Esophagus (tissue), 2 donors: Measurements from ENCODE around the gene LGALS14. TPM values are rescaled to one million over a fixed set of nuclear protein-coding genes. Genes with fewer than 3 reads are reported as not detected.
"Not testable (repeated sequence)": the region's sequence is repeated elsewhere in the genome, so short reads cannot be mapped to it uniquely, and the experiment has no call there.

Source experiments
- H3K27ac ChIP-seq, 2 donors: one replicate each; pipeline ENCODE4 v1.5.1; 2013; ENCODE audit warnings: low read depth in 2 of 2, mild to moderate bottlenecking in 2 of 2, inconsistent platforms in 1 of 2, low read length in 1 of 2, moderate library complexity in 1 of 2
- H3K27me3 ChIP-seq, 2 donors: one replicate each; pipeline ENCODE4 v1.6.1; 2013; ENCODE audit warnings: low read length in 2 of 2, control low read depth in 1 of 2, mild to moderate bottlenecking in 1 of 2; ENCODE audit not compliant: insufficient read depth in 2 of 2, control insufficient read depth in 1 of 2
- H3K36me3 ChIP-seq, 2 donors: one replicate each; pipeline ENCODE4 v1.6.1; 2013; ENCODE audit warnings: low read length in 1 of 2; ENCODE audit not compliant: control insufficient read depth in 2 of 2, insufficient read depth in 2 of 2
- H3K4me1 ChIP-seq, 2 donors: one replicate each; pipeline ENCODE4 v1.6.1; 2013; ENCODE audit warnings: low read length in 1 of 2; ENCODE audit not compliant: control insufficient read depth in 2 of 2, insufficient read depth in 2 of 2
- H3K4me3 ChIP-seq, 2 donors: one replicate each; pipeline ENCODE4 v1.5.1; 2013; ENCODE audit warnings: low read length in 2 of 2, mild to moderate bottlenecking in 2 of 2, low read depth in 1 of 2, moderate library complexity in 1 of 2
- H3K9me3 ChIP-seq, 2 donors: one replicate each; pipeline ENCODE4 v1.6.1; 2013; ENCODE audit warnings: mild to moderate bottlenecking in 2 of 2, low read depth in 1 of 2, low read length in 1 of 2, moderate library complexity in 1 of 2; ENCODE audit not compliant: control insufficient read depth in 2 of 2, insufficient read depth in 1 of 2
- WGBS, 2 donors: extraction: QIAGEN DNeasy Blood & Tissue Kit; methylation state at CpG; one replicate each; pipeline ENCODE4 v1.1.7; 2013; 5-methylcytosine and 5-hydroxymethylcytosine counted together
- polyA plus RNA-seq, 2 donors: library from polyadenylated mRNA; stranded (reverse); fragments of 200-250 nt; gene quantifications; one replicate each; pipeline ENCODE4 v1.2.3, GENCODE V29; 2013
- donor health status: healthy with polysubstance abuse.
- donor health status: Bipolar disorder and iron deficiency.

The LGALS14 gene, protein sequence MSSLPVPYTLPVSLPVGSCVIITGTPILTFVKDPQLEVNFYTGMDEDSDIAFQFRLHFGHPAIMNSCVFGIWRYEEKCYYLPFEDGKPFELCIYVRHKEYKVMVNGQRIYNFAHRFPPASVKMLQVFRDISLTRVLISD
- not detected for polyA plus RNA-seq

DNA sequence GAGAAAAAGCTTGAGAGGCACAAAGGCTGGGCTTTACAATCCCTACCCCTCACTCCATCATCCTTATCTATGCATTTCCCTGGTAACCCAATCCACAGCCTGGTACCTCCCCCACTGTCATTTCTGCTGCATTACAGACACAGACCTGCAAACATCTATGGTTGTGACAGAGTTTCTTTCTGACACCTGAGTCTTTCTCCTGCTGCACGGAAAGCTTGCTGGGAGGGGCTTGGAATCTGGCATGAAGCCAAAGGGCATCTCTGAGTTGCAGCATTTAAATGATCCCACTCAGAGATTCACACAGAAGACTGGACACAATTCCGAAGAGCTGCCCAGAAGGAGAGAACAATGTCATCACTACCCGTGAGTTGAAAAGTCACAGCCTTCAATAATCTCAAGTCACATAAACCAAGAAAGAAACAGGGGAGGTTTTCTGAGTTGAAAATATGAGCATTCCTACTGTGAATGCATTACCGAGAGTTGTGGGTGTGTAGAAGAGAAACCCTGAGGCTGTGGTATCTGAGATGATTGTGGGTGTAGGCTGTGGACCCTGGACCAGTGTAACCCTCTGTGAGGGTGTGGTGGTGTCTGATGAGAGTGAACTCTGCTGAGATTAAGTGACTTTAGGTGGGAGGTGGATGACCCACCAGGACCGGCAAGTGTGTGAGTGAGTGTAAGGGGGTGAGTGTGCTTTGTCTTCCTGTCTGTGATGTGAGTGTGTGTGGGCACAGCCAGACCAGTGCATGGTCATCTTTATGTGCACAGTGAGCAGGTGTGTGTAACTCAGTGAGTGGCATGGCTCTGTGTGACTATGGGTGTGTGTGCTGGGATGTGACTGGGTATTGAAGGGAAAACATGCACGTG, at the start of gene LGALS14:
Gene LGALS14 (plus strand): TSS at position 301 of the 864 bp plus-strand sequence. CDS start 48 bp downstream, at position 349.
- no peak within 1 kb of the TSS for H3K27ac ChIP-seq
- no peaks in the 10 kb centered on the region for H3K36me3 ChIP-seq
- H3K4me3 ChIP-seq = no peak within 1 kb of the TSS
- no peaks in the 10 kb centered on the region for H3K27me3 ChIP-seq
- no peaks in the 10 kb centered on the region for H3K9me3 ChIP-seq
- WGBS, 2 donors = 37 to 39% methylated on average over 6 of the region's 6 CpGs
- no peaks in the 10 kb centered on the region for H3K4me1 ChIP-seq

DNA sequence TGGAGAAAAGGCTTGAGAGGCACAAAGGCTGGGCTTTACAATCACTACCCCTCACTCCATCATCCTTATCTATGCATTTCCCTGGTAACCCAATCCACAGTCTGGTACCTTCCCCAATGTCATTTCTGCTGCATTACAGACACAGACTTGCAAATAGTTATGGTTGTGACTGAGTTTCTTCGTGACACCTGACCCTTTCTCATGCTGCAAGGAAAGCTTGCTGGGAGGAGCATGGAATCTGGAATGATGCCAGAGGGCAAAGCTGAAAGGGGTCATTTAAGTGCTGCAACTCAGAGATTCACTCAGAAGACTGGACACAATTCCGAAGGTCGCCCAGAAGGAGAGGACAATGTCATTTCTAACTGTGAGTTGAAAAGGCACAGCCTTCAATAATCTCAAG, 48.7 kb upstream of the LGALS14 start, which contains the start of gene LGALS16:
Gene LGALS16 (plus strand): TSS at position 301 of the 400 bp plus-strand sequence. CDS start 49 bp downstream, at position 350.
- Histone ChIP-seq H3K27me3 (no peaks in the 10 kb centered on the region), H3K4me3 (no peak within 1 kb of the TSS), H3K36me3 (no peaks in the 10 kb centered on the region), H3K27ac (no peak within 1 kb of the TSS), H3K9me3 (no peaks in the 10 kb centered on the region), H3K4me1 (no peaks in the 10 kb centered on the region)
- WGBS, 2 donors = 58% methylated on average over 3 of the region's 3 CpGs

DNA sequence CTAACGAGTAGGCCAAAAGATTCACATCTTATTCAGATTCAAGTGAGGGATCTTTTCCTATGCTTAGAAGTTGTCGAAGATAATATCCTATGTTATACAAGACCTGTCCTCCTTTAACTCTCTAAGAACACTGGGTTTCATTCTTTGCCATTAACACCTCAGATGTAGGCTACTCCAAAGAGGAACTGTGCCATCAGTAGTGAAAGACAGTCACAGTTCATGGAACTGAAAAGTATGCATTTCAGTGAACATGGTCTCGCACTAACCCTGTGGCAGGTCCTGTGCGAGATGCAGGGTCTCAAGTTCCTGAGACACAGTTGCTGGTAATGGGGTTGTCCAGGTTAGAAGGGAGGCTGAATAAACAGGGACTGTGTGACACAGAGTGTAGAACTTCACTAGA, 44.5 kb upstream of the LGALS14 start:
- H3K9me3 ChIP-seq = no peaks in the 10 kb centered on the region
- no peak overlapping the region for H3K4me3 ChIP-seq
- H3K27me3 ChIP-seq = no peaks in the 10 kb centered on the region
- 76 to 84% methylated on average over 4 of the region's 4 CpGs for WGBS, 2 donors
- no peaks in the 10 kb centered on the region for H3K4me1 ChIP-seq
- H3K36me3 ChIP-seq = no peaks in the 10 kb centered on the region
- H3K27ac ChIP-seq = no peak overlapping the region

DNA sequence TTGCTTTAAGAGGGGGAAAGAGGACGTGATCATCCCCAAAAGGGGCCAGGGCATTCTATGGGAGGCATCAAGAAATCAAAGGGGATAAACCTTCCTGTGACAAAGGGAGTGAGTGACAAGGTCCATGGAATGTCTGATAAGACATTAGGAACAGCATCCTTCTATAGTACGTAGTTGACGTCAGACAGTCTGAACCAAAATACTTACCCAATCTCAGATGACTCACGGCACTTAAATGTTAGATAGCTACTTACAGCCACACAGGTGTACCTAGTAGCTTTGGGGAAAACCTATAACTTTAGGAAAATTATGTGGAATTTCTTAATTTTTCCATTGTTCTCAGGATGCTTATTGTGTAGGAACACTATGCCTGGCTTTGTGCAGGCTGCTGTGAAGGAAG, 43.6 kb upstream of the LGALS14 start:
- WGBS, 2 donors = 66 to 78% methylated on average over 4 of the region's 4 CpGs
- Histone ChIP-seq H3K4me1 (no peaks in the 10 kb centered on the region), H3K36me3 (no peaks in the 10 kb centered on the region), H3K27me3 (no peaks in the 10 kb centered on the region), H3K9me3 (no peaks in the 10 kb centered on the region), H3K27ac (no peak overlapping the region), H3K4me3 (no peak overlapping the region)

DNA sequence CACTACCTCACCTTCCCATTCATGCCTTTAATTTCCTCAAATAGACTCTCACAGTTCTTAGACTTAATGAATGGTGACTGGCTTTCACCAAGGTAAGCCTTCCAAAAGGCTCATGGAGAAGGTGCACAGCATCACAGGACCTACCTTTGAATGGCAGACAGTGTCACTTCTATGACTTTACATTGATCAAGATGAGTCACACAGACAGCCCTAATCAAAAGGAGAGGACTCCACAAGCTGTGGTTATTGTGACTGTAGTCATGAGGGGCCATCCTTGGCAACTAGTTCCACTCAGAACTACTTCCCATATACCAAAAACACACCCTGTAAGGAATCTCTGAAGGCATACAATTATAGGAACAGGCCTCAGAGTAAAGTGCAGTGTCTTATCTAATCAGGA, 42.7 kb upstream of the LGALS14 start:
- Histone ChIP-seq H3K4me1 (no peaks in the 10 kb centered on the region), H3K36me3 (no peaks in the 10 kb centered on the region), H3K27ac (no peak overlapping the region), H3K9me3 (no peaks in the 10 kb centered on the region), H3K27me3 (no peaks in the 10 kb centered on the region), H3K4me3 (no peak overlapping the region)

DNA sequence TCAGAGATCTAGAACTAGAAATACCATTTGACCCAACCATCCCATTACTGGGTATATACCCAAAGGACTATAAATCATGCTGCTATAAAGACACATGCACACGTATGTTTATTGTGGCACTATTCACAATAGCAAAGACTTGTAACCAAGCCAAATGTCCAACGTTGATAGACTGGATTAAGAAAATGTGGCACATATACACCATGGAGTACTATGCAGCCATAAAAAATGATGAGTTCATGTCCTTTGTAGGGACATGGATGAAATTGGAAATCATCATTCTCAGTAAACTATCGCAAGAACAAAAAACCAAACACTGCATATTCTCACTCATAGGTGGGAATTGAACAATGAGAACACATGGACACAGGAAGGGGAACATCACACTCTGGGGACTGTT, 34.4 kb upstream of the LGALS14 start:
- 77 to 83% methylated on average over 2 of the region's 3 CpGs for WGBS, 2 donors
- H3K4me1 ChIP-seq, H3K36me3 ChIP-seq, H3K27ac ChIP-seq, H3K4me3 ChIP-seq, H3K9me3 ChIP-seq, H3K27me3 ChIP-seq: not testable (repeated sequence)

DNA sequence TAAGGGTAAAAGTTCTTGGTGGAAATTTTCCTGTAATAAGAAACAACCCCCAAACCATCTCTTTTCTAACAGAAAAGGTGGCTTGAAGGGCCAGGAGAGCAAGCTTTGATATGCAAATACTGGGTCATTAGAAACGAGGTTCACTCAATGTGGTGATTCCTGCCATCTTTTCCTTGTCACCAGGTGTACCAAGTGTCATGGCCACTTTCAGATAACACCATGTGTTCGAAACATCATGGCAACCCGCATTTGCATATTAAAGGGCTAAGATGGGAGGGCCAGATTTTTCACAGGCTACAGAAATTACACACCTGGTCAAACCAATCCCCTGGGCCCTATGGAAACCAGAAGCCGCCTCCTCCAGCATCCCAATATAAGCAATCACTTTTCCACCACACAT, 33.3 kb upstream of the LGALS14 start:
- 44 to 47% methylated on average over 4 of the region's 4 CpGs for WGBS, 2 donors
- H3K9me3 ChIP-seq = no peaks in the 10 kb centered on the region
- no peaks in the 10 kb centered on the region for H3K36me3 ChIP-seq
- H3K4me3 ChIP-seq = no peak overlapping the region
- peaks cover 0 to 2% of the 10 kb centered on the region in 2 donors for H3K27me3 ChIP-seq
- no peaks in the 10 kb centered on the region for H3K4me1 ChIP-seq
- no peak overlapping the region for H3K27ac ChIP-seq

DNA sequence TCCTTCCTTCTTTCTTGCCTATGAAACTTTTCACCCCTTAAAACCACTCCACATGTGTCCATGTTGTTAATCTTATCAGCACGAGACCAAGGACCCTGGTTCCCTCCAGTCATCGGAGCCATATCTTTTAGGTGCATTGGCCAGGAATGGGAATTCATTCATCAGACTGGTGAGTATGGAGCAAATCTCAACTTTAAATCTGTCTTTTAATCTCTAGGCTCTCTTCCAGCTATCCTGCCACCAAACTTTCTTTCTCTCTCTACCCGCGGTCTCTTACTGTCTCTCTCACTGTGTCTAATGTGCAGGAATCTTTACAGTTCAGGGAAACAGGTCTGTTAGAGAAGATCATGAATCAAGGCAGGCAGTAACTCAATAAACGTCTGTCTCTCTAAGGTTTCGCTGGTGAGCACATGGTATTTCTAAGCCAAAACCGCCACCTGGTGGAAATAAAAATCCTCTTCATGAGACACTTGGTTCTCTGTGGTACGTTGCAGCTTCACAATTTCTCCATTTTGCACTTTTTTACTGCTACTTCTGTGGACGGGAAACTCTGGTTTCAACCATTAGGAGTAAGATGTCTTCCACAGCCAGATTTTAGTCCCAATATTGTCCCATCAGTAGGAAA, 32.4 kb upstream of the LGALS14 start:
- Histone ChIP-seq H3K27ac (no peak overlapping the region), H3K4me1 (no peaks in the 10 kb centered on the region), H3K27me3 (peaks cover 0 to 2% of the 10 kb centered on the region in 2 donors), H3K36me3 (no peaks in the 10 kb centered on the region), H3K9me3 (no peaks in the 10 kb centered on the region), H3K4me3 (no peak overlapping the region)
- WGBS, 2 donors = 12 to 14% methylated on average over 9 of the region's 9 CpGs

DNA sequence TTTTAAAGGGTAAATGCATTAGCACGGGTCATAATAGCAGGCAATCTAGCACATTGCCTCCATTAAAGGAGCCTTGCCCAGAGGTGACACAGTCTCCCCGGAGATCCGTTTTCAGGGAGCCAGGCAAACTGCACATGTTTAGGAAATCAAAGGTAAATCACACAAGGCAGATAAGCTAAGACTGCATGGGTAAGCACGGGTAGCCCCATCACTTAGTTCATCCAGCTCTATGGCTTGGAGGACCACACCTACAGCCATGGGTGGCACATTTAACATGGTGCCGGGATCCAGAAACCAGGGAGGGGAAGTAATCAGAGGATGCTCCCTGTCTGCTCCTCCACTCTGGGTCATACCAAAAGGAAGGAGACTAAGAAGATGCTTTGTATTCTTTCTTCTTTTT, 31.8 kb upstream of the LGALS14 start:
- H3K36me3 ChIP-seq = no peaks in the 10 kb centered on the region
- H3K27ac ChIP-seq = no peak overlapping the region
- H3K4me3 ChIP-seq = no peak overlapping the region
- H3K27me3 ChIP-seq = peaks cover 0 to 2% of the 10 kb centered on the region in 2 donors
- no peaks in the 10 kb centered on the region for H3K4me1 ChIP-seq
- no peaks in the 10 kb centered on the region for H3K9me3 ChIP-seq
- 67 to 69% methylated on average over 5 of the region's 5 CpGs for WGBS, 2 donors
